Bronchial epithelial cell (primary cell): Measurements from ENCODE around the gene RGS9. TPM values are rescaled to one million over a fixed set of nuclear protein-coding genes. Genes with fewer than 3 reads are reported as not detected.

Source experiments
- DNase-seq: peaks from one replicate; pipeline ENCODE4 v3.0.0-alpha.2; 2010; ENCODE audit warnings: low read depth
- FAIRE-seq: peaks from 2 replicates; lab custom pipeline; 2011; peaks lifted over from hg19 to GRCh38; lab: Jason Lieb, UNC
- H3K27me3 ChIP-seq: 2 replicates; pipeline ENCODE4 v1.5.1; 2011; ENCODE audit warnings: low read length; ENCODE audit not compliant: control insufficient read depth, insufficient read depth
- H3K36me3 ChIP-seq: 2 replicates; pipeline ENCODE4 v1.5.1; 2011; ENCODE audit warnings: low read length; ENCODE audit not compliant: control insufficient read depth, insufficient read depth
- H3K4me3 ChIP-seq: 2 replicates; pipeline ENCODE4 v1.5.1; 2011; ENCODE audit warnings: mild to moderate bottlenecking, low read depth, low read length, control low read depth
- total RNA-seq: library from RNA; depleted of rRNA; stranded (reverse); fragments of >200 nt; gene quantifications from 2 replicates; pipeline ENCODE4 v1.2.1, GENCODE V29; 2014
- TF ChIP-seq, protein P1 (sequence below): IDR thresholded peaks from 2 replicates; pipeline ENCODE4 v1.5.1; 2011; ENCODE audit warnings: mild to moderate bottlenecking, moderate library complexity, low read length, control low read depth, inconsistent platforms; ENCODE audit not compliant: insufficient read depth, severe bottlenecking

RGS9 gene
- total RNA-seq, 1 donor from 2014 or later, result 1.1 TPM

DNA sequence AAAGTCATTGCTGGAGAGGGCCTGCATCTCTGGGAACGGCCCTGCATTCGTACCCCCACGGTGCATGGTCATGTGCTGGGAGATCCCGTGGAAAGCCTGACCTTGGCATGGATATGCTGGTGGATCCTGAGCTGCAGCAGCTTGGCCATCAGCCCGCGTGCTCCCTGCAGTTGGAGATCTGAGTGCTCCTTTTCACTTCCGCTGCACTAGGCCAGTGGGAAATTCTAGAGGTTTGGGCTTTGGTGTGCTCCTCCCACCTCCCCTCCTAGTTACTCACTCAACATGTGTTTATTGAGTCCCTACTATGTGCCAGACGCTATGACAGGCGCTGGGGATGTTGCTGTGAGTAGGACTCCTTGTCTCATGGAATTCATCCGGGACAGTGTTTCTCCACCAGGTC, 91.1 kb downstream of the RGS9 start:
- Histone ChIP-seq H3K36me3 (no peaks in the 10 kb centered on the region), H3K4me3 (no peak overlapping the region), H3K27me3 (peaks cover 4% of the 10 kb centered on the region)
- TF ChIP-seq, protein P1, sequence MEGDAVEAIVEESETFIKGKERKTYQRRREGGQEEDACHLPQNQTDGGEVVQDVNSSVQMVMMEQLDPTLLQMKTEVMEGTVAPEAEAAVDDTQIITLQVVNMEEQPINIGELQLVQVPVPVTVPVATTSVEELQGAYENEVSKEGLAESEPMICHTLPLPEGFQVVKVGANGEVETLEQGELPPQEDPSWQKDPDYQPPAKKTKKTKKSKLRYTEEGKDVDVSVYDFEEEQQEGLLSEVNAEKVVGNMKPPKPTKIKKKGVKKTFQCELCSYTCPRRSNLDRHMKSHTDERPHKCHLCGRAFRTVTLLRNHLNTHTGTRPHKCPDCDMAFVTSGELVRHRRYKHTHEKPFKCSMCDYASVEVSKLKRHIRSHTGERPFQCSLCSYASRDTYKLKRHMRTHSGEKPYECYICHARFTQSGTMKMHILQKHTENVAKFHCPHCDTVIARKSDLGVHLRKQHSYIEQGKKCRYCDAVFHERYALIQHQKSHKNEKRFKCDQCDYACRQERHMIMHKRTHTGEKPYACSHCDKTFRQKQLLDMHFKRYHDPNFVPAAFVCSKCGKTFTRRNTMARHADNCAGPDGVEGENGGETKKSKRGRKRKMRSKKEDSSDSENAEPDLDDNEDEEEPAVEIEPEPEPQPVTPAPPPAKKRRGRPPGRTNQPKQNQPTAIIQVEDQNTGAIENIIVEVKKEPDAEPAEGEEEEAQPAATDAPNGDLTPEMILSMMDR, result no peak
- FAIRE-seq (no peak), DNase-seq (no peak)

DNA sequence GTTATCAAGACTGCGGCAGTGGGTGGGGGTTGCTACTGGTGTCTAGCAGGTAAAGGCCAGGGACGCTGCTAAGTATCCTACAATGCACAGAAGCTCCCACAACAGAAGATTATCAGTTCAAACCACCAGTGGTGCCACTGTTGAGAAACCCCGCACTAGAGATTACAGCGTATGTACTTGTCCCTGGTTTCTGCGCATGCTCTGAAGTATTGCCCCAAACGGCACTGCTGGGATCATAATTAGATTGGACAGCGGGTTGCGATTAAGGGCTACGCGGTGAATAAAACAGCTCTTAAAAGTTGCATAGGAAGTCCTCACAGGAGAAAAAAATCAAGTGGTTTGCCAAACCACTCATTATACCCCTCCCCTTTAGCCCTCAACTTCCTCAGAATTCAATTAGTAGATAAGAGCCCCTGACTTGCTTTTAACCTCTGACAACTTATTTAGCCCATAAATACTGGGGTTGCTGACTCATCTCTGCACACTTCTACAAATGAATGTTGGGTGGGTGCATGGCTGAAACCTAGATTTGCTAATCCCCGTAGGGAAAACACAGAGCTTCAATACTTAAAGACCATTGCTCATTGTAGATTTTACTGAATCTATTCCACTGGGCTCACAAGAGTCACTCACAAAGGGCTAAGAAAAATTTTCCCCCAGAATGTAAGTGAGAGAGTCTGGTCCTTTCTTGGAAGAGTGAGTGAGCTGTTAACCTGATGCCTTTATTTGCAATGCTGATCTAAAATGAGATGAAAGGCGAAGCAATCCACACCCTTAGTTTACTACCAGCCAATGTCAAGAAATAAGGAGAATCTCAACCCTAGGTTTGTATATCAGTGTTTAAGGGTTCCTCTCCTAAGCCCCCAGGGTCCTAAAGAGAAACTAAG, 91.8 kb downstream of the RGS9 start:
- peak; percentile 49 for DNase-seq
- no peak for FAIRE-seq
- TF ChIP-seq, protein P1, result no peak
- no peaks in the 10 kb centered on the region for H3K36me3 ChIP-seq
- H3K27me3 ChIP-seq, result peaks cover 4% of the 10 kb centered on the region
- no peak overlapping the region for H3K4me3 ChIP-seq

DNA sequence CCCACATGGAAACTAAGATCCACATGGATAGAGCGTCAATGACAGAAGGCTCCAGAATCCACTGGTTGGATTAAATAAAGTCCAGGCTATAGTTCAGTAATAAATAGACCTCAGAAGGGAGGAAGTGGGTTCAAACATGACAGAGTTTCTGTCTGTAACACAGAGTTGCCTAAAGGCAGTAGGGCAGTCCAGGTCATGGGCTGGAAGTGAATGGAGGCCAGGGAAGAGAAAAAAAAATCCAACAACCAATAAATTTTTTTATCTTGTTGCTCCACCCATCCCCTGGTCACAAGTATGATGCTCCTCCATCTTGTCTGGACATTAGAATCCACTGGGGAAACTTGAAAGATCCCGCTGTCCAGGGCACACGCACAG, 92.4 kb downstream of the RGS9 start:
- DNase-seq, result no peak
- no peaks in the 10 kb centered on the region for H3K36me3 ChIP-seq
- FAIRE-seq, result no peak
- H3K27me3 ChIP-seq, result peaks cover 4% of the 10 kb centered on the region
- H3K4me3 ChIP-seq, result no peak overlapping the region
- TF ChIP-seq, protein P1, result no peak

DNA sequence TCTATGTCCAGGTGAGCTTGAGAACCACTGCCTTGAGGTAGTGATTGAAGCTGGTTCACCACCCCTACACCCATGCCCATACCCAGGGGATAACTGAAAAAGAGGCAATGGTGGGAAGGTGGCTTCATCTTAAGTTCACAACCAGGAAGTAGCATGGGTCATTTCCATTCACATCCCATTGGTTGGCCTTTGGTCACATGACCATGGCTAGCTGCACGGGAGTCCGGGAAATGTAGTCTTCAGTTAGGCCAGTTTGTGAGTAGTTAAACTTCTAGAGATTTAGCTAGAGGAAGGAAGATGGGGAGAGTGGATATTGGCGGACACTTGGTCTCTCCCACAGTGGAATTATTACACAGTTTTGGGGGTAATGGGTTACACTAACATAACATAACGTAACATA, 92.9 kb downstream of the RGS9 start:
- DNase-seq (no peak), FAIRE-seq (no peak)
- TF ChIP-seq, protein P1, result no peak
- no peaks in the 10 kb centered on the region for H3K36me3 ChIP-seq
- peaks cover 4% of the 10 kb centered on the region for H3K27me3 ChIP-seq
- H3K4me3 ChIP-seq, result no peak overlapping the region

DNA sequence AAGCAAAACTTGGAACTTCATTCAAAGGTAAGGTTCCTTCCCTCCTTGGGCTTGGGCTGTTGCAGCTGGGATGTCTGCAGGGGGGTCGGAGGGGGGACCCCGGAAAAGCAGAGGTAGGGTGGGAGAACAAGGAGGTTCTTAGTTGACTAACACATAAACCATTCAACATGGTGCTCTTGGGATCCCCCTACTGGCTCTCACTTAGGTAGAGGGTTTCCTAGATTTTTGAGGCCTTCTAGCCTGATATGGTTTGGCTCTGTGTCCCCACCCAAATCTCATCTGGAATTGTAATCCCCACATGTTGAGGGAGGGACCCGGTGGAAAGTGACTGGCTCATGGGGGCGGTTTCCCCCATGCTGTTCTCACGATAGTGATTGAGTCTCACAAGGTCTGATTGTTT, 93.9 kb downstream of the RGS9 start:
- TF ChIP-seq, protein P1, result no peak
- Histone ChIP-seq H3K27me3 (peaks cover 4% of the 10 kb centered on the region), H3K4me3 (no peak overlapping the region), H3K36me3 (no peaks in the 10 kb centered on the region)
- FAIRE-seq, result no peak
- DNase-seq, result no peak
